Measurements from ENCODE around the gene CCNB3.

DNA sequence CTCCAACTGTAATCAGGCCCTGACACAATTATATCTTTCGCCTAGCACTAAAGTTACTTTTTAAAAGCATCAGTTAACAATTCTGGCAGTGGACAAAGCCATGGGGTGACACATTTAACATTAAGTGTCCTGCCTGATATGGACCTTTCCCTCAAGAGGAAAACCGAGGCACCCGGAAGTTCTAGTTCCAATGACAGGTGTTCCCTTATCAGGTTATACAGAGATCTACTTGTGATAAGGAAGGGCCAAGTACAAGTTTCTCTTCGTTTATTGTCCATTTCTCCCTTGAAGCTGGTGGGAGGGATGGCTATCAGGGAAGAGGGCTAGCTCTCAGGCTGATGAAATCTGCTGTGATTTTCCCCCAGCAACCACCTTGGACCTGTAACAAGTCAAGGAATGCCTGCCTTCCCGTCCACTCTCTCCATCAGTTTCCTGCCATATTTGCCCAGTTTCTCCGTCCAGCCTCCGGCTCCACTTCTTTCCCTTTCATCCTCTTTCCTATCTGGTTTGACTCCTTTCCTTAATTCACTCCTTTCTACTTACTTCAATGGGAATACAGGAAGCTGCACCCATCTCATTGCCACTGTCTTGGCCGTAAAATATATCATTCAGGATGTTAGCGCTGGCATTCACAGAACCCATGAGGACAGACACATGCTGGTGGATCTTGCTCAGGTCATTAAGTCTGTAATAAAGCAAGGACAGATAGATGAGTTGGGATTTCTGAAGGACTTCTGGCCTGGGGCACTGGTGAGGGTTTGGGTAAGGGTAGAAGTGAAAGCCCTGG is 171.1 kb downstream of the CCNB3 start:
- TF ChIP-seq, protein P1, sequence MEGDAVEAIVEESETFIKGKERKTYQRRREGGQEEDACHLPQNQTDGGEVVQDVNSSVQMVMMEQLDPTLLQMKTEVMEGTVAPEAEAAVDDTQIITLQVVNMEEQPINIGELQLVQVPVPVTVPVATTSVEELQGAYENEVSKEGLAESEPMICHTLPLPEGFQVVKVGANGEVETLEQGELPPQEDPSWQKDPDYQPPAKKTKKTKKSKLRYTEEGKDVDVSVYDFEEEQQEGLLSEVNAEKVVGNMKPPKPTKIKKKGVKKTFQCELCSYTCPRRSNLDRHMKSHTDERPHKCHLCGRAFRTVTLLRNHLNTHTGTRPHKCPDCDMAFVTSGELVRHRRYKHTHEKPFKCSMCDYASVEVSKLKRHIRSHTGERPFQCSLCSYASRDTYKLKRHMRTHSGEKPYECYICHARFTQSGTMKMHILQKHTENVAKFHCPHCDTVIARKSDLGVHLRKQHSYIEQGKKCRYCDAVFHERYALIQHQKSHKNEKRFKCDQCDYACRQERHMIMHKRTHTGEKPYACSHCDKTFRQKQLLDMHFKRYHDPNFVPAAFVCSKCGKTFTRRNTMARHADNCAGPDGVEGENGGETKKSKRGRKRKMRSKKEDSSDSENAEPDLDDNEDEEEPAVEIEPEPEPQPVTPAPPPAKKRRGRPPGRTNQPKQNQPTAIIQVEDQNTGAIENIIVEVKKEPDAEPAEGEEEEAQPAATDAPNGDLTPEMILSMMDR (IDR thresholded peaks at IDR 0.05) = no peak
- TF ChIP-seq POLR2A (IDR thresholded peaks at IDR 0.05) = no peak

All from heart left ventricle (tissue), 13 donors.